Mucosa of rectum (tissue), 2 donors: ENCODE data around the gene TTLL5.

Experiments used
- H3K27ac ChIP-seq, 2 donors: one replicate each; pipeline ENCODE4 v1.7.0; 2013; ENCODE audit warnings: inconsistent platforms in 2 of 2, low read depth in 2 of 2, low read length in 2 of 2
- H3K27me3 ChIP-seq, 2 donors: one replicate each; pipeline ENCODE4 v1.7.0; 2013; ENCODE audit warnings: low read length in 2 of 2; ENCODE audit not compliant: control insufficient read depth in 2 of 2, insufficient read depth in 2 of 2
- H3K36me3 ChIP-seq, 2 donors: one replicate each; pipeline ENCODE4 v1.7.0; 2013; ENCODE audit warnings: low read length in 2 of 2; ENCODE audit not compliant: control insufficient read depth in 2 of 2, insufficient read depth in 2 of 2
- H3K4me1 ChIP-seq, 2 donors: one replicate each; pipeline ENCODE4 v1.7.0; 2013; ENCODE audit warnings: low read length in 2 of 2, mild to moderate bottlenecking in 1 of 2; ENCODE audit not compliant: control insufficient read depth in 2 of 2, insufficient read depth in 2 of 2
- H3K4me3 ChIP-seq, 2 donors: one replicate each; pipeline ENCODE4 v1.7.0; 2013; ENCODE audit warnings: low read length in 2 of 2
- H3K9ac ChIP-seq, 2 donors: one replicate each; pipeline ENCODE4 v1.7.0; 2013; ENCODE audit warnings: low read length in 2 of 2, low read depth in 1 of 2, mild to moderate bottlenecking in 1 of 2
- H3K9me3 ChIP-seq, 2 donors: one replicate each; pipeline ENCODE4 v1.7.0; 2013; ENCODE audit warnings: low read length in 2 of 2; ENCODE audit not compliant: control insufficient read depth in 2 of 2
- donor health status: healthy.
- donor health status: Normal muscosa, but diverticular disease.

TTLL5 gene

DNA sequence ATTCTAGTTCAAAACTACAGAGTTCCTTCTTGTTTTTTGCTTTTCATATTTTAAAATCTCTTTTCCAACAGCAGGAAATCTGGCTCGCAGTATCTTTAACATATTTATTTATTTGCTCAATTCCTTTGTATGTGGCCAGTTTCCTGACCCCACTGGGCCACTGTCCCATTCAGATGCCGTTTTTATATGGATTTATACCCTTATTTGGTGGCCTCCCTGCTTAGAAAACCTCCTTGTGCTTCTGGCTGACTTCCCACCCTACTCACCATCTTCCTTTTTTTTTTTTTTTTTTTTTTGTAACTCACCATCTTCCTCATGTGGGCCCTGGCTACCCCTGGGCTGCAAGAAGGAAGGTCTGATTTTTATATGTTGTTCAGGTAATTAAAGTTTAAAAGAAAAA lies 53.9 kb downstream of the TTLL5 start:
- Histone ChIP-seq H3K27me3 (no peaks in the 10 kb centered on the region), H3K4me3 (no peak overlapping the region), H3K36me3 (peaks cover 0 to 8% of the 10 kb centered on the region in 2 donors), H3K27ac (no peak overlapping the region), H3K9ac (no peak overlapping the region), H3K9me3 (no peaks in the 10 kb centered on the region), H3K4me1 (no peaks in the 10 kb centered on the region)

DNA sequence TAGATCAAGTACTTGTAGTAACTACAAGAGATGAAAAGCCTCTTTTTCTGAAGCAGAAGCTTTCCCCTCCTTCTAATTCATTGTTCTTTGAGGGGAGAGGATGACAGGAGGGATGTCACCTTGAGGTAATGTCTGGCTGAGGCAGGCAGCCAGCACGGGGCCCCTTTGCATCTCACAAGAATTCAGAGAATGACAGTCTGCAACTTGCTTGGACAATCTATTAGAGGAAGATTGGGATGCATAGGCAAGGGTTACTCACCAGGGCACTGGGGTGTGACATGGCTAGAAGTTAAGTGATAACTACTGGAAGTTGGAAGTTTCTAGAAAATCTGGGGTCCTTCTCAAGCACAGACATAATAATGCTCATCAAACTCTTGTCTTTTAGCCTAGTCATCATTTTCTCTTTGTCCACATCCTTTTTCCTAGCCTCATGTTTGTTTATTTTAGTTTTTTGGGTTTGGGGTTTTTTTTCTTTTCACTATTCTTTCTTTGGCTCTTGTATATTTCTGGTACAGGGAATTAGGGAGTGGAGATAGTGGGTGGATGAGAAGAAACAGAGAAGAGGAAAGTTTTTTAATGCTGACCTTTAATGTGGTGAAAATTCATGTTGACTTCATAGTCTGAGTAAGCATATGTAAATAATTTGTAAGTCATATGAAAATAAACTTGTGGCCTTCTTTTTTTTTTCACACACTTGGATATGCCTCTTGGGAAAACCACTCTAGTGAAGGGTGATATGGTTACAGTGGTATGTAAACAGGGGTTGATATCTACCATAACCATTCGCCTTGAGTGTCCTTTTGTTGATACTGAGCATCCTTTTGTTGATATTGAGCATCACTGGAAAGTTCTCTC lies 55.1 kb downstream of the TTLL5 start:
- Histone ChIP-seq H3K4me1 (no peaks in the 10 kb centered on the region), H3K9me3 (no peaks in the 10 kb centered on the region), H3K27ac (no peak overlapping the region)

DNA sequence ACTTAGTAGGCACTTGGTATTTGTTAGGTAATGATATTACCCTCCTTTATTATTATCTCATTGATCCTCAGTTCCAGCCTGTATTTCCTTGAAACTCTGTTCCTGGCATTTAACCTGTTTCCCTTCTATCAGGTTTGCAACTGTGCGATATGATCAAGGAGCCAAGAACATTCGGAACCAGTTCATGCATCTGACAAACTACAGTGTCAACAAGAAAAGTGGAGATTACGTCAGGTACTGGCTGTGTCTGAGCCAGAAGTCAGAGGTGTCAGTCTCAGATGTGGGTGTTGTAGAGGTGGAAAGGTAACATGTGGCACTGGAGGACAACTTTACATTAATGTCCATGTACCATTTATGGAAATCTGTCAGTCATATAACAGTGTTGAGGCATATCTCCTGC lies 56.7 kb downstream of the TTLL5 start:
- Histone ChIP-seq H3K36me3 (peaks cover 0 to 16% of the 10 kb centered on the region in 2 donors), H3K27me3 (no peaks in the 10 kb centered on the region), H3K27ac (no peak overlapping the region), H3K9me3 (no peaks in the 10 kb centered on the region), H3K4me1 (no peaks in the 10 kb centered on the region), H3K9ac (no peak overlapping the region), H3K4me3 (no peak overlapping the region)

More for the DNA sequence above, 55.1 kb downstream of the TTLL5 start:
- no peak overlapping the region for H3K9ac ChIP-seq
- no peaks in the 10 kb centered on the region for H3K27me3 ChIP-seq
- peaks cover 0 to 13% of the 10 kb centered on the region in 2 donors for H3K36me3 ChIP-seq
- no peak overlapping the region for H3K4me3 ChIP-seq

DNA sequence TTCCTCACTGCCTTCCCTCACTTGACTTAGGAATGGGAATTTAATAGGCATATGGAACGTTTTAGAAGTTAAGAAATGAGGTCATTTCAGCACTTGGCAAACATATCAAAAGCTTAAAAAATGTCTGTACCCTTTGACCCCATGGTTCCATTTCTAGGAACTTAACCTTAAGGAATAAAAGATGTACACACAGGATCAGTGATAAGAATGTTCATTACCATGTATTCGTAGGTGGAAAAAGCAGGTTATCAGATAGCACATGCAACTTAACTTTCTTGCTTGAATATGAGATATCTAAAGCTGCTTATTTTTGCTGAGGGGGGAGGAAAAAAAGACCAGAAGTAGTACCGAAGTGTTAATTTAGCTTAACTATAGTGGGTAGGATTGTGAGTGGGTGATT lies 57.2 kb downstream of the TTLL5 start:
- Histone ChIP-seq H3K36me3 (peaks cover 0 to 17% of the 10 kb centered on the region in 2 donors), H3K9me3 (no peaks in the 10 kb centered on the region), H3K4me1 (no peaks in the 10 kb centered on the region), H3K27ac (no peak overlapping the region), H3K9ac (no peak overlapping the region), H3K27me3 (no peaks in the 10 kb centered on the region), H3K4me3 (no peak overlapping the region)

DNA sequence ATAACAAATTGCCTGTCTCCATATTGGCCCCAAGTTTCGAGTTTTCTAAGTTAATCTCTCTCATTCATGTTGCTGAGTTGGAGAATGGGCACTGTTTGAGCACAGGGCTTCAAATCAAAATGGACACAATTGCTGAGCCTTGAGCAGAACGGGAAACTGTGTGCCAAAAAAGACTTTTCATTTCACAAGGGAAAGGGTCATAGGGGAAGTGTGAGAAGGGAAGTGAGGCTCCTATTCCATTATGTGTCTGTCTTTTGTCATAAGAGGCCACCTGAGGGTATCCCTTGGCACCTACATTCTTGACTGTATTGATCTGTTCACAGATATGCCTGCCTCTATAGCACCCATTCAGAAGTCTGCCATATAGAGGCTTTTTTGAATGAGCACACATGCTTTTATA lies 59.1 kb downstream of the TTLL5 start:
- Histone ChIP-seq H3K27me3 (no peaks in the 10 kb centered on the region), H3K9ac (no peak overlapping the region), H3K9me3 (no peaks in the 10 kb centered on the region), H3K36me3 (peaks cover 0 to 22% of the 10 kb centered on the region in 2 donors), H3K27ac (peak overlapping the region in 1 of 2 donors; percentile 44), H3K4me3 (no peak overlapping the region), H3K4me1 (no peaks in the 10 kb centered on the region)

DNA sequence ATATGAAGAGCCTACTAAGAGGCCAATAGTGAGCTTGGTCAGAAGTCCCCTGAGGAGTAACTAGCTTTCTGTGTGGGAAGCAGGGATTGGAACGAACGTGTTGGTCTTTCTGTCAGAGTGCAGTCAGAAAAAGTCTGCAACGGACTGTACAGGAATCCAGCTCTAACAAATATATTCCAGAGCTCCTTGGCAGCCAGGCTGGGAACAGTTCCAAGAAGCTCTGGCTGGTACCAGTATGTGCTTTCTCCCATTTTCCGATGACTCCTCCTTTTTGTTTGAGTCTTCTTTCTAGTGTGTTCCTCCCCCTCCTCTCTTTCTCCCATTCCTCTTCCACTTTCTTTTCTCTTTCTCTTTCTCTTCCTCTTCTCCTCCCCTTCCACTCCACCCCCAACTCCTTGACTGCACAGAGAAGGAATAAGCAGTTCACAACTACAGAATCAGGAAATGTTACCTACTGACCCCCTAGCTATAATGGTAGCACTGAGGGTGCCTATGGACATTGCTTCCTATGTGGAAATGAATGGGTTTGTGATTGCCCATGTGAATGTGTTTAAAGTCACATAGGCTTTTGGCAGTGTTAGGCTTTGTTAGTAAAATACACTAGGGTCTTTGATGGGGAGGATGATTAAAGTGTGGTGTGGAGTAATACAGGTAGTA lies 59.9 kb downstream of the TTLL5 start:
- Histone ChIP-seq H3K9ac (no peak overlapping the region), H3K4me3 (peak overlapping the region in 1 of 2 donors; percentile 24), H3K4me1 (no peaks in the 10 kb centered on the region), H3K9me3 (no peaks in the 10 kb centered on the region), H3K27me3 (no peaks in the 10 kb centered on the region), H3K27ac (peak overlapping the region; percentile 10 to 44), H3K36me3 (peaks cover 0 to 22% of the 10 kb centered on the region in 2 donors)

DNA sequence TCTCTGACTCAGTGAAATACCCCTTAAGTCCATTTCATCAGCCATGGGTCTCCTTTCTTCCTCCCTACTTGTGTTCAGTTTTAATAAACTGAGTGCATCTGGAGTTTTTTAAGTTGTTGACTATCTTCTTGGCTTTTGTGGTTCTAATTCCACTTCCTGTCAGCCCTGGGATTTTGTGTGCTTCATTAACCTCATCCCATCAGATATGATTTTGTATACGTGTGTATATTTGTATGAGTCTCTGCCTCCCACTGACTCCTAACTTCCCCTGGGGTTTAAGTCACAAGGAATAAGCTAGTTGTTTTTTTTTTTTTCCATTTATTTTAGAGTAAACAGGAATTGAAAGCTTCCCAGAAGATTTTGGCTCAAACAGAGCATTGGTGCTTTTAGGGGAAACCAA lies 62.7 kb downstream of the TTLL5 start:
- Histone ChIP-seq H3K9me3 (no peaks in the 10 kb centered on the region), H3K27me3 (no peaks in the 10 kb centered on the region), H3K27ac (no peak overlapping the region), H3K36me3 (peaks cover 0 to 18% of the 10 kb centered on the region in 2 donors), H3K4me3 (no peak overlapping the region), H3K4me1 (no peaks in the 10 kb centered on the region), H3K9ac (no peak overlapping the region)

DNA sequence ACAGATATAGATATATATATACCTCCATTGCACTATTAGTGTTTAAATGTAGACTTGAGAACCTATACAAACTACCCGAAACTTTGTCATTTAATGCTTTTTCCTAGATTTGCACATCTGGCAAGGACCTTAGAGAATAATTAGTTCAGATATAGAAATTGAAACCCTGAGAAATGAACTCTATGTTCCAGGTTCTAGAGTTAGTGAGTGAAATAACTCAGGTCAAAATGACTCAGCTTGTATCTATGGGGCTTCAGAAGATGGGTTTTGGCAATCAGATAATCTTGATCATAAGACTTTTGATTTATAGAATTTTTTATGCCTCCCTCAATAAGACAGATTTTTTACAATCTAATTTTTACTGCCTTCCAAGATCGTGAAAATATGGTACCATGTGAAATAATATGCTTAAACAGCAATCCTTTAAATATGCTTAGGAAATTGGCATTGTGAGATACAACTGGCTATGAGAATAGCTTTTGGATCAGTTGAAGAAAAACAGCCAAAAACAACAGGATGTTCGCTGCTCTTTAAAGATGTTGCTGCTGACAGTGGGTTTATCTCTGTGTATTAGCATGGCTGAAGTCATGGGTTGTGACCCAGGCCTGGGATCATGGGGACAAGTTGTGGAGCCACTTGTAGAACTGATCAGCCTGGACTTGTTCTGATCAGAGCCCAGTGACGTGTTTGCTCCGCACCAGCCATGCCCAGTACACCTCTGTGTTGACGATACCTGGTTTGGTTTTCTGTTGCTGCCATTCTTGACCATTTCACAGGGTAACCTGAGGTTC lies 63.6 kb downstream of the TTLL5 start:
- H3K27ac ChIP-seq, result no peak overlapping the region
- no peak overlapping the region for H3K4me3 ChIP-seq
- H3K9me3 ChIP-seq, result no peaks in the 10 kb centered on the region
- peaks cover 0 to 14% of the 10 kb centered on the region in 2 donors for H3K36me3 ChIP-seq
- no peak overlapping the region for H3K9ac ChIP-seq
- no peaks in the 10 kb centered on the region for H3K27me3 ChIP-seq
- H3K4me1 ChIP-seq, result no peaks in the 10 kb centered on the region

DNA sequence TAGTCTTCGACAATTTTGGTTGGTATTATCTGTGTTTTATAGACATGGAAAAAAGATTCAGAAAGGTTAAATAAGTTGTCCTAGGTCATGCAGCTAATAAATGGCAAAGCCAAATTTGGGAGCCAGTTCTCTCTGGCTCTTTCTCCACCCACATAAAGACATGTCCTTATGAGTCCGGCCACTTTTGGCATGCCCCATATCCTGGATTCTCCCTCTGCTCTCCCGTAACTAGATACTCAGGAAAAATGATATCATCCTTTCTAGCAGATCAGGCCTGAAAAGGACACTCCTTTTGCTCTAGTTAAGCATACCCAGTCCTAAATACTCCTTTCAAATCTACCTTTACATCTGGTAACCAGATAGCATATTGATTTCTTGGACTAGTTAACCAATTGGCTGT lies 64.4 kb downstream of the TTLL5 start:
- no peak overlapping the region for H3K4me3 ChIP-seq

DNA sequence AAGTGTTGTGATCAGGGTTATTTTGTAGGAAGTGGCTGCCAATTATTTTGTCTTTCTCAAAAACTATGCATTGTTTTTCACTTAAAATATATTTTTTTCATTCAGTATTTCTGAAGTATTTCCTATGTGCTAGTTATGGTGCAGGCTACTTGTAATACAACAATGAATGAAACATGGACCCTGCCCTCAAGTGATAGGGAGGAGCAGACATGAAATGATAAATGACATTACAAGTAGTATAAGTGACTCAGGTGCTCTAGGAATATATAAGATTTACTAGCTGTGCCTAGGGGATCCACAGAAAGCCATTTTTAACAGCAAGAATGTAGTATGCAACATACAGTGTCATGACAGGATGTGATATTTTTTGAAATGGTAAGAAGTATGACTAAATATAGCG lies 65.3 kb downstream of the TTLL5 start:
- no peaks in the 10 kb centered on the region for H3K27me3 ChIP-seq
- no peak overlapping the region for H3K9ac ChIP-seq
- no peak overlapping the region for H3K4me3 ChIP-seq
- H3K9me3 ChIP-seq, result no peaks in the 10 kb centered on the region
- H3K36me3 ChIP-seq, result peaks cover 0 to 8% of the 10 kb centered on the region in 2 donors
- H3K4me1 ChIP-seq, result no peaks in the 10 kb centered on the region
- H3K27ac ChIP-seq, result no peak overlapping the region

More for the DNA sequence above, 64.4 kb downstream of the TTLL5 start:
- H3K27ac ChIP-seq, result no peak overlapping the region
- H3K9ac ChIP-seq, result no peak overlapping the region
- H3K27me3 ChIP-seq, result no peaks in the 10 kb centered on the region
- peaks cover 0 to 11% of the 10 kb centered on the region in 2 donors for H3K36me3 ChIP-seq
- no peaks in the 10 kb centered on the region for H3K4me1 ChIP-seq
- no peaks in the 10 kb centered on the region for H3K9me3 ChIP-seq
